HK-2 (cell line): ENCODE data around the gene DDX51.

Experiments used
- DNase-seq: peaks from one replicate; pipeline ENCODE4 v3.0.0-alpha.2; 2018; ENCODE audit not compliant: unreplicated experiment

The DDX51 gene

GRCh38 chr12:132167611-132168310, 23.6 kb upstream of the DDX51 start:
- no peak for DNase-seq

DNA sequence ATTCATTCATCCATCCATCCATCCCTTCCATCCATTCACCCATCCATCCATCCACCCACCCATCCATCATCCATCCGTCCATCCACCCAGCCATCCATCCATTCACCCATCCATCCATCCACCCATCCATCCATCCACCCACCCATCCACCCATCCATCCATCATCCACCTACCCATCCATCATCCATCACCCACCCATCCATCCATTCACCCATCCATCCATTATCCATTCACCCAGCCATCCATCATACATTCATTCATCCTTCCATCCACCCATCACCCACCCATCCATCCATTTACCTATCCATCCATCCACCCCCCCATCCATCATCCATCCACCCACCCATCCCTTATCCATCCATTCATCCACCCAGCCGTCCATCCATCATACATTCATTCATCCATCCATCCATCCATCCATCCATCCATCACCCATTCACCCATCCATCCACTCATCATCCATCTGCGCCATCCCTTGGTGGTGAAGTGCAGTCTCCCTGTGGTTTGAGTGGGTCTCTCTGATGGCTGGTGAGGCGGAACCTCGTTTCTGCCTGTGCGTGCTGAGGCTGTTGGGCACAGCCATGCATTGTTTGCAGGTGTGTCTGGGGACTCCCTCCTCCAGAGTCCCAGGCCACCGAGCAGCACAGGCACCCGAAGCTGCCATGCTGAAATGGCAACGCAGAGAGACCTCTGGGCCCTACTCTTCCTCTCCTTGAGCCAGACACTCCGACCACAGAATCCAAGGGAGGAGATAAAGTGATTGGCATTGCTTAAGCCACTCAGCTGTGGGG, 22.9 kb upstream of the DDX51 start:
- no peak for DNase-seq

- no peak for DNase-seq
Observed at GRCh38 chr12:132166093-132166492, 22.0 kb upstream of the DDX51 start.

- no peak for DNase-seq
Observed at GRCh38 chr12:132165584-132165983, 21.5 kb upstream of the DDX51 start.

DNA sequence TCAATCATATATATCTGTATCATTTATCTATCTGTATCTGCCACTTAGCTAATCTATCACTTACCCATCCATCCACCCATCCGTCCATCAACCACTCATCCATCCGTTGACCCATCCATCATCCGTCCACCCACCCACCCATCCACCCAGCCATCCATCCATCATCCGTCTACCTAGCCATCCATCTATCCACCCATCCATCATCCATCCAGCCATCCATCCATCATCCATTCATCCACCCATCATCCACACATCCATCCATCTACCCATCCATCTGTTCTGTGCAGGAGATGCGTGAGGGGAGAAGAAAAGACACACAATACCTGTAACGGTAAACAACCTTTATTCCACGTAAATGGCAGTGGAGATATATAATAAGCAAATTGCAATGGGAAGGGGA, 20.3 kb upstream of the DDX51 start:
- DNase-seq, result no peak

DNA sequence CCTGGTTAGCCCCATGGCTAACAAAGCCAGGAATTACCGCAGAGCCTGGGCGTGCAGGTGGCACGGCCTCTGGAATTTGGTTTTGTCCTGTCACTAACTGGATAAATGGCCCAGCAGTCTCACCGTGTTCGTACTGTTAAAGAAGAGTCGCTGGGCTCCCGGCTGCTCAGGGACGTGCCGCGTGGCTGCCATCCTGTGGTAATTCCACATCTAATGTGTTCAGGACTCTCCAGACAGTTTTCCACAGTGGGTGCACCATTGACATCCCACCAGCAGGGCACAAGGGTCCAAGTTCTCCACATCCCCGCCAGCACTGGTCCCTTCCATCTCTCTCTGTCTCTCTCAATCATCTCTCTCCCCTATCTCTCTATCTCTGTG, 19.8 kb upstream of the DDX51 start:
- no peak for DNase-seq

DNA sequence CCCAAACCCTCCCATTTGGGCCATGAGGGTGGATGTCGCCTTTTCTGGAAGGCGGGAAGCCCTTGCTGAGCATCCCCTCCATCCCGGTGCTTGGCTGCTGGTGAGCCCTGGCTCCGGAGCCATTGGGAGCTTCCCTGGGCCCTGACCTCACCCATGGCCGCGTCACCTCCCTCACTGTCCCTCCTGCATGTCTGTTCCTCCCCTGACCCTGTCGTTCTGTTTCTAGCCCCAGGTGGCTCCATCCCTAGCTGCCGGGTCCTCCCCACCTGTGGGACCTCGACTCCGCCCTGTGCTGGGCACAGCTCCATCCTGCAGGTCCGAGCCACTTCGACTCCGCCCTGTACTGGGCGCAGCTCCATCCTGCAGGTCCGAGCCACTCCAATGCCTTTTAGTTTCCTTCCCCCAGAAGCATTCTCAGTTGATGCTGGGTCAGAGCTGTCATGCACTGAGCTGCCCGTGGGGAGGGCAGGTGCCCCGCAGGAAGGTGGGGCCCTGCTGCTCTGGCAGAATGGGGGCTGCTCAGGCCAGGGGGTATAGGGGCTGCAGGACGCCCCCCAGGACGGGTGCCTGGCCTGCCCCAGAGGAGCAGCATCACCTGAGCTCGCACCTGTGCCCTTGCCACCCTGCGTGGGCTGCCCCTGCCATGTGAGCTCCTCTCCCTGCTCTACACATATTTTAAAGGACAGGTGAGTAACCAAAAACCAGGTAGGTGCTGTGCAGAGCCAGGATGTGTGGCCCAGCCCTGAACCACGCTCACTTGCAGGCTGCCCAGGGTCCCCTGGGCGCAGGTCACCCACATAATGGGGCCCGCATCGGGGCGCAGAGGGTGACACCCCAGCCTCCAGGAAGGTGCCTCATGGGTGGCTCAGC, 19.2 kb upstream of the DDX51 start:
- DNase-seq, result no peak

- no peak for DNase-seq
Observed at GRCh38 chr12:132162508-132163031, 18.5 kb upstream of the DDX51 start.

- DNase-seq, result no peak
Observed at GRCh38 chr12:132161796-132162507, 17.8 kb upstream of the DDX51 start.

DNA sequence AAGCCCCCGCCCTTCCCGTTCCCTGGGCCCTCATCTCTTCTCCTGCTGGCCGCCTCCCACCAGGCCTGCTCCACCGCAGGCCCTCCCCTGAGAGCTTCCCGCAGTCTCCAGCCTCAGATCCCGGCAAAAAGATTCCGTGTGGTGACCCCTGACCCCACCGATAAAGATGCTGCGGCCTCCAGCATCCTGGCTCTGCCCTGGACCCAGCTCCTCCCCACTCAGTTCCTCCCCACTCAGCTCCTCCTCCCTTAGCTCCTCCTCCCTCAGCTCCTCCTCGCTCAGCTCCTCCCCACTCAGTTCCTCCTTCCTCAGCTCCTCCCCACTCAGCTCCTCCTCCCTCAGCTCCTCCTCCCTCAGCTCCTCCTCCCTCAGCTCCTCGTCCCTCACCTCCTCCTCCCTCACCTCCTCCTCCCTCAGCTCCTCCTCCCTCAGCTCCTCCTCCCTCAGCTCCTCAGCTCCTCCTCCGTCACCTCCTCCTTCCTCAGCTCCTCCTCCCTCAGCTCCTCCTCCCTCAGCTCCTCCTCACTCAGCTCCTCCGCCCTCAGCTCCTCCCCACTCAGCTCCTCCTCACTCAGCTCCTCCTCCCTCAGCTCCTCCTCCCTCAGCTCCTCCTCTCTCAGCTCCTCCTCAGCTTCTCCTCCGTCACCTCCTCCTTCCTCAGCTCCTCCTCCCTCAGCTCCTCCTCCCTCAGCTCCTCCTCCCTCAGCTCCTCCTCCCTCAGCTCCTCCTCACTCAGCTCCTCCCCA, 17.1 kb upstream of the DDX51 start:
- no peak for DNase-seq

DNA sequence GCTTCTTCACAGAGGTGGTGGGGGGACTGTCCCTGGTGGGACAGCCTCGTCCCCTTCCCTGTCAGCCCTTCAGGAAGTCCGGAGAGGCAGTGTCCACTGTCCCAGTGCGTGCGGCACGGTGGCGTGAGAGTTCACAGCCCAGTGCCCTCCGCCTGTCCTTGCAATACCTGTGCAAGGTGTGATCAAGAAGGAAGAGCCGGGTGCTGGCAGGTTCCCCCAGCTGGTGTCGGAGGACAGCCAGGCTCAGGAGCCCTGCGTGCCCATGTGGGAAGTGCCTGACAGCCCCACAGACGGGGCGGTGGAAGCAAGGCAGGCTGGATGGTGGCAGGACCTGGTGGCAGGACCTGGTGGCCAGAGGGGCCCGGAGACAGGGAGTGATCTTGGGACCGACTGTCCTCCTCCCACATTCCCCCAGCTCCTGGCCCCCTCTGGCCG, 16.5 kb upstream of the DDX51 start:
- DNase-seq, result no peak

- no peak for DNase-seq
Observed at GRCh38 chr12:132160016-132160415, 15.9 kb upstream of the DDX51 start.

DNA sequence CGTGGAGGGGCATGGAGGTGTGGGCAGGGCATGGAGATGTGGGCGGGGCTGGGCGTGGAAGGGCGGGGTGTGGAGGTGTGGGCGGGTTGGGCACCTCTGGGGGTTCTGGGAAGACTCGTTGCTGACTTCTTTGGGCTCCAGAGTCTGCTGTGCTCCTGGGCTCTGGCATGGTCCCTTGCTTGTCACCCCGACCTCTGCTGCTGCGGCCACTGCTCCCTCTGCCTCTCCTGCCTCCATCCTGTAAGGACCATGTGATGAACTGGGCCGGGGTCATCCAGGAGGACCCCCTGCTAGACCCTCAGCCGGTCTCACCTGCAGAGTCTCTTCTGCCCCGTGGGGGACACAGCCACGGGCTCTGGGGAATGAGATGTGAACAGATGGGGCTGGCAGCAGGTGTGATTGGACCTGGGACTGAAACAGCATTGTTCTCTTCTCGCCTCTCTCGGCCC, 15.5 kb upstream of the DDX51 start:
- no peak for DNase-seq

DNA sequence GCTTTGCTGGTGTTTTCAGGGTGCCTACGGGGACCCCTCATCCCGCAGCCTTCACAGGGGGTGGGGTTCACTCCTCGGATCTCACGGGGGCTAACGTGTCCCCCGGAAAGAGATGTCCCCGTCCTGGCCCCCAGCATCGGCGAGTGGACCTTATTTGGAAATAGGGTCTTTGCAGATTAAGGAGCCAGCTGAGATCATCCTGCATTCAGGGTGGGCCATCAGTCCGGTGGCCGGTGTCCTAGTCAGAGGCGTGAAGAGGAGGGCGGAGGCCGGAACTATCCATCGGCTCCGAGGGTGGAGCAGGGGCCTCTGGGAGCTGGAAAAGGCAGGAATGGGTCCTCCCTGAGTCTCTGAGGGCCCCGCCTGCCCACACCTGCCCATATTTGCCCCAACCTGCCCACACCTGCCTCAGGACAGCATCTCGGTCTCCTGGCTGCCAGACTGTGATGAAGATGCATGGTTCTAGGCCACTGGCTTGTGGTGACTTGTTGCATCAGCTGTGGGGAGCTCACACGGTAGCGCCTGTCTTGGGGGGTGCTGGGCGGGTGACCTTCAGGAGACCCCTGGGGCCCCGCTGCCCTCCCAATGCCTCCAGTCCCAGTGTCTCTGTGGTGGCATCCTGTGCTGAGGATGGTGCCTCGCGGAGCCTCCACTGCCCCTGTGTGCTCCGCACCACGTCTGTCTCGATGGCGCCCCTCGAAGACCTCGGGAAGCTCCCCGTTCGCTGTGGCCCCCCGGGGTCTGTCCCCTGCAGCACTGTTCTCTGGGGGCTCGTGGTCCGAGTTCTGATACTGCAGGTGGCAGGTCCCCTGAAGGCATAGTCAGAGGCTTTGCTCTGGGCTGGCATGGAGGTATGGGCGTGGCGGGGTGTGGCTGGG, 14.8 kb upstream of the DDX51 start:
- no peak for DNase-seq

DNA sequence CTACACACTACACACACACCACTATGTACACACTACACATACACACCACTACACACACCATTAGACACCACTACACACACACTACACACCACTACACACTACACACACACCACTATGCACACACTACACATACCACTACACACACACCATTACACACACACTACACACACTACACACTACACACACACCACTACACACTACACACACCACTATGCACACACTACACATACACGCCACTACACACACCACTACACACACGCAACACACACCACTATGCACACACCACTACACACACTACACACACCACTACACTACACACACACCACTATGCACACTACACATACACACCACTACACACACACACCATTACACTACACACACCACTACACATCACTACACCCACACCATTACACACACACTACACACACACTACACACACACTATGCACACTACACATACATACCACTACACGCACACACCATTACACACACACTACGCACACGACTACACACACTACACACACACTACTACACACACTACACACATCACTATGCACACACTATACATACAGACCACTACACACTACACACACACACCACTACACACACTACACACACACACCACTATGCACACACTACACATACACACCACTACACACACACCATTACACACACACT, 13.8 kb upstream of the DDX51 start:
- DNase-seq, result no peak

DNA sequence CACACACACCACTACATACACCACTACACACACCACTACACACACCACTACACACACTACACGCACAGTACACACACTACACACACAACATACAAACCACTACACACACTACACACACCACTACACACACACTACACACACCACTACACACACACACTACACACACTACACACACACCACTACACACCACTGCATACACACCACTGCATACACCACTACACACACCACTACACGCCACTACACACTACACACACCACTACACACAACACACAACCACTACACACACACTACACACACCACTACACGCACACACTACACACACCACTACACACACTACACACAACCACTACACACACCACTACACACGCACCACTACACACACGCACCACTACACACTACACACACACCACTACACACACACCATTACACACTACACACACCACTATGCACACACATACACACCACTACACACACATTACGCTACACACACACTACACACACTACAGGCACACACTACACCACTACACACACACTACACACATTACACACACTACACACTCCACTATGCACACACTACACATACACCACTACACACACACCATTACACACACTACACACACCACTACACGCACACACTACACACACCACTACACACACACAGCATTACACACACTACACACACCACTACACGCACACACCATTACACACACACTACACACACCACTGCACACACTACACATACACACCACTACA, 12.6 kb upstream of the DDX51 start:
- no peak for DNase-seq

GRCh38 chr12:132155771-132156572, 11.9 kb upstream of the DDX51 start:
- DNase-seq, result no peak
